LNCAP (cell line): ENCODE results near the gene EIF4E1B.

ENCODE experiments used
- CTCF ChIP-seq: fragments of 450-650 bp; IDR thresholded peaks from 2 replicates; pipeline ENCODE4 v1.5.1; 2017; ENCODE audit warnings: mild to moderate bottlenecking

EIF4E1B gene

GRCh38 chr5:176642675-176643490 lies 12.4 kb downstream of the EIF4E1B start:
- TF ChIP-seq CTCF: no peak

GRCh38 chr5:176643491-176644219 lies 13.2 kb downstream of the EIF4E1B start:
- no peak for TF ChIP-seq CTCF

- TF ChIP-seq CTCF: no peak
These were observed 13.8 kb downstream of the EIF4E1B start for GRCh38 chr5:176644294-176644693.

GRCh38 chr5:176644878-176645670 lies 14.6 kb downstream of the EIF4E1B start:
- TF ChIP-seq CTCF: no peak

- TF ChIP-seq CTCF: no peak
These were observed 15.7 kb downstream of the EIF4E1B start for GRCh38 chr5:176646049-176646706.

- TF ChIP-seq CTCF: no peak
These were observed 16.2 kb downstream of the EIF4E1B start for GRCh38 chr5:176646707-176647029.
